Measurements from ENCODE around the gene KEAP1.
"Not testable (repeated sequence)": the region's sequence is repeated elsewhere in the genome, so short reads cannot be mapped to it uniquely, and the experiment has no call there.

The KEAP1 gene

DNA sequence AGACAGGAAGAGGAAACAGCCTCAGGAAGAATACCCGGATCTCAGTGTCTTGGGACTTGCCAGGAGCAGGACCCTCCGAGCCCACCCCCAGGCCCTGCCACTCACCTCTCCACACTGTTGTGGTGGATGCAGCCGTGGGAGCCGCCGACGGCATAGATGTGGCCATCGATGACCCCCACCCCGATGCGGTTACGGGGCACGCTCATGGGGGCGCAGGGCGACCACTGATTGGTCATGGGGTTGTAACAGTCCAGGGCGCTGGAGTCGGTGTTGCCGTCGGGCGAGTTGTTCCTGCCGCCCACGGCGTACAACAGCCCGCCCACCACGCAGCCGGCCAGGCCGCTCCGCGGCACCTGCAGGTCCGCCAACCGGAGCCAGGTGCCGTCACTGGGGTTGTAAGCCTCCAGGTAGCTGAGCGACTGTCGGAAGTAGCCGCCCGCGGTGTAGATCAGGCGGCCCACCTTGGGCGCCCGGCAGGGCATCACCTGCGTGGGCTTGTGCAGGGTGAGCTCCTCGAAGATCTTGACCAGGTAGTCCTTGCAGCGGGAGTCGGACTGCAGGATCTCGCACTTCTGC, 11.6 kb downstream of the KEAP1 start:
- DNase-seq, result no peak

DNA sequence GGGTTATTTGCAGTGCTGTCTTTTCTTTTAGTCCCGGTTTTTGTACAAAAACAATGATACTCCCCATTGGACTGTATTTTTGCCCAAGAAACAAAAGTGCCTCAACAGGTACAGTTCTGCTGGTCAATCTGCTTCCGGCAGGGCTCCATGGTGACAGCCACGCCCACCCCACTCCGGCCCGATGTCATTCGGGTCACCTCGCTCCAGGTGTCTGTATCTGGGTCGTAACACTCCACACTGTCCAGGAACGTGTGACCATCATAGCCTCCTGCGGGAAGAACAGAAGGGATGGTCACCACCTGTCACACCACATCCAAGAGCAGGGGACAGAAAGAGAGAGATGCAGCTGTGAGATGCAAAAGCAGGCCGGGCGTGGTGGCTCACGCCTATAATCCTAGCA, 16.6 kb downstream of the KEAP1 start:
- no peak for DNase-seq

DNA sequence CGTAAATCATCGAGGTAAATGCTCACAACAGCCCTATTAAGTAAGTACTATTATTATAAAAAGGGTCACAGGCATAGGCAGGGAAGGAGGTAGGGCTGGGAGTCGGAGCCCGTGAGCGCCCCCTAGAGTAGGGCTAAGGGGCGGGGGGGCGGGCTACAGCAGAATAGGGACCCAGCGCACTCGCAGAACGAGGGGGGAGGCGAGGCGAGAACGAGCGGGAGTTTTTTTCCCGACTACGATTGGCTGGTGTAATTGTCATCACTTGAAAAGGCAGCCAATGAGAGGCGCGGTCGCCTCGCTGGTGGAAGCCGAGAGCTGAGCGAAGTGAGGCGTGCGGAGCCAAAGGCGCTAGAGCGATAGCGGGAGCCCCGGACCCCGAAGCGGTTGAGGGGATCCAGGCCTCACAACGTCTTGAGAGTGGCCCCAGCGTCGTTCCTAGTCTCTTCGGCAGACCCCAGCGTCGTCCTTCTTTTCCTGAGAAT, 24.2 kb downstream of the KEAP1 start:
- DNase-seq, result peak; percentile 65 to 74 (median 71)

DNA sequence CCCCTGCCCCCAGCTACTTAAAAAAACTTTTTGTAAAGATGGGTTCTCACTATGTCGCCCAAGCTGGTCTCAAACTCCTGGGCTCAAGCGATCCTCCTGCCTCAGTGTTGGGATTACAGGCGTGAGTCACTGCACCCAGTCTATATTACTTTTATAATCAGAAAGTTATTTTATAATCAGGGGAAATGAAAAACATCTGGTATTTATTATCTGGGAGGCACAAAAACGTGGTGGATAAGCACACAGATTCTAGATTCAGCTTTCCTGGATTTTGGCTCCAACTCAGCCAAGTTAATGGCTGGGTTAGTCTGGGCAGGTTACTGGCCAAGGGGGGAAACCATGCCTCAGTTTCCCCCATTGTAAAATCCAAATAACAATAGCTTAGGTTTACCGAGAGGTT, 24.7 kb downstream of the KEAP1 start:
- DNase-seq, result no peak

DNA sequence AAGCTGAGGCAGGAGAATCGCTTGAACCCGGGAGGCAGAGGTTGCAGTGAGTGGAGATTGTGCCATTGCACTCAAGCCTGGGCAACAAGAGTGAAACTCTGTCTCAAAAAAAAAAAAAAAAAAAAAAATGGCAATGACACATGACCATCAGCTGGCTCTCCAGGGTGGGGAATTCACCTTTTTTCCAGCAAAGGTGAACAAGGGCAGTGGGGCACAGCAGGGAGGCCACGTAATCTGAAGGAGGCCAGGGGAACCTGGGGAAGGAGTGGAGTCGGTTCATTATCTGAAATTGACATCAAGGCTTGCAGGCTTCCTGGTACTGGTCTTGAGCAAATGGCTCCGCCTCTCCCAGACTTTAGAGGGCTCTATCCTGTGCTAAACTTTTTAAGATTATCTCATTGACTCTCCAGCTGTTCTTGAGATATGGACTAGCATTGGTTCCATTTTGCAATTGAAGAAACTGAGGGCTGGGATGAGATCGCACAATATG, 28.1 kb downstream of the KEAP1 start:
- DNase-seq, result no peak

DNA sequence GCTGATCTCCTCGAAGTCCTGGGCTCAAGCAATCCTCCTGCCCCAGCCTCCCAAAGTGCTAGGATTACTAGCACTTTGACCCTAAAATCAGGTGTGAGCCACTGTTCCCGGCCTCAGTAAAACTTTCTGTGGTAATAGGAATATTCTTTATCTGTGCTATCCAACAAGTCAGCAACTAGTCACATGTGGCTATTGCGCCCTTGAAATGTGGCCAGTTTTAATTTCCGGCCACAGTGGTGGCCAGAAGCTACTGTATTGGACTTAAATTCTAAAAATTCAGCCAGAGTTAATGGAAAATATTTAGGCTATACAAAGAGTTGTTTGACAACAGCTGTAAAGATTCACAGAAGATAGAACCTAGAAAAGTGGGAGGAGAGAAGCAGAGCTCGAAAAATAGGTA, 30.0 kb downstream of the KEAP1 start:
- DNase-seq, result no peak

DNA sequence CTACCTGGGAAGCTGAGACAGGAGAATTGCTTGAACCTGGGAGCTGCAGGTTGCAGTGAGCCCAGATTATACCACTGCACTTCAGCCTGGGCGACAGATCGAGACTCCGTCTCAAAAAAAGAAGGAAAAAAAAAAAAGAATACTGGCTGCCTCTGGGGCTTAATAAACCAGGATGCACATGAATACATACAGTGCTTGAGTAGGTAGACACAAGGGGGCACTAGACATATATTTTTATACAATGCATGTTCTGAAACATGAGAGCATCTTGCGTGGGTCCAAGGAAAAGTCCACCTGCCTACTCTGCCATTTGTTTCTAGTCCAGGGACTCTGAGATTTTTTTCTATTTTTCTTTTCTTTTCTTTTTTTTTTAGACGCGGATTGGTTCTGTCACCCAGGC, 31.2 kb downstream of the KEAP1 start:
- DNase-seq, result no peak

DNA sequence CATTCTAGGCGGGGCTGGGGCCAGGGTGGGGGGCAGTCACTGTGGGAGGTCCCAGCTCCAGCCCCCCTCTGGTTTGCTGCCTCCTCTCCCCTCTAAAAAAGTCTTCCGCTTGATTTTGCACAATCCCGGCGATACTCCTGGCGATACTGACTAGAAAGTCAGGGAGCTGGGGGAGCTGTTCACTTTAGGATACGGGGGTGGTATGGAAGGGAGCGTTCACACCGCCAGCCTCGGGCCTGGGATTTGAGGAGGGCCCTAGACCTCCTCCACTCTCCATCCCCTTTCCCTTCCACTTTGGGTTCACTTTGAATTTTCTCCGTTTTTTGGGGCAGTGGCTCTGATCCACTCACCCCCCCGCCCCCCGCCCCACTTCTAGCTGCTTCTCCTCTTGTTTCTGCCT, 35.0 kb downstream of the KEAP1 start:
- DNase-seq, result no peak

DNA sequence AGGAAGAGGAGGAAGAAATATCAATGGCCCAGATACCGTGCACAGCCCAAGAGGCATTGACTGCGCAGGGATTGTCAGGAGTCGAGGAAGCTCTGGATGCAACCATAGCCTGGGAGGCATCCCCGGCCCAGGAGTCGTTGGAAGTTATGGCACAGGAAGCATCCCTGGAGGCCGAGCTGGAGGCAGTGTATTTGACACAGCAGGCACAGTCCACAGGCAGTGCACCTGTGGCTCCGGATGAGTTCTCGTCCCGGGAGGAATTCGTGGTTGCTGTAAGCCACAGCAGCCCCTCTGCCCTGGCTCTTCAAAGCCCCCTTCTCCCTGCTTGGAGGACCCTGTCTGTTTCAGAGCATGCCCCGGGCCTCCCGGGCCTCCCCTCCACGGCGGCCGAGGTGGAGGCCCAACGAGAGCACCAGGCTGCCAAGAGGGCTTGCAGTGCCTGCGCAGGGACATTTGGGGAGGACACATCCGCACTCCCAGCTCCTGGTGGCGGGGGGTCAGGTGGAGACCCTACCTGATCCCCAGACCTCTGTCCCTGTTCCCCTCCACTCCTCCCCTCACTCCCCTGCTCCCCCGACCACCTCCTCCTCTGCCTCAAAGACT, 36.0 kb downstream of the KEAP1 start:
- no peak for DNase-seq

DNA sequence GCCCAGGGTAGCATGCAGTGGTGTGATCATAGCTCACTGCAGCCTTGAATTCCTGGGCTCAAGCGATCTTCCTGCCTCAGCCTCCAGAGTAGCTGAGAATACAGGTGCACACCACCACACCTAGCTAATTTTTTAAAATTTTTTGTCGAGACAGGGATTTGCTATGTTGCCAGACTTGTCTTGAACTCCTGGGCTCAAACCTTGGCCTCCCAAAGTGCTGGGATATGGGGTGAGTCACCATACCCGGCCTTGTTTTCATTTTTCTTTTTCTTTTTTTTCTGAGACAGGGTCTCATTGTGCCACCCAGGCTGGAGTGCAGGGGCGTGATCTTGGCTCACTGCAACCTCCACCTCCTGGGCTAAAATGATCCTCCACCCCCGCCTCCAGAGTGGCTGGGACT, 38.7 kb downstream of the KEAP1 start:
- no peak for DNase-seq

DNA sequence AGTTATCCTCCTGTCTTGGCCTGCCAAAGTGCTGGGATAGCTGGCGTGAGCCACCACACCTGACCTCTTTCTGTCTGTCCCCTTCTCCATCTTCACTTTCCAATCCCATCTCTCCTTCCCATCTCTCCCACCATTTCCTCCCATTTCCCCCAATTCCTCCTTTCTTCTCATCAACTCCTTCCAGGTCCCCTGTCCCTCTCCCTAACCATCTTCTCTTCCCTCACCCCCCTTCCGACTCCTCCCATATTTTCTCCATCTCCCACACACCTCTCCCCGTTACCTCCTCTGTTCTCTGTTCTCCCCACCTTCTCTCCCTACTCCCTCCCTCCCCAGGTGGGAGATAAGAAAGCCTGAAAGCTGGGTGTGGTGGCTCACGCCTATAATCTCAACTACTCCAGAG, 40.6 kb downstream of the KEAP1 start:
- DNase-seq, result no peak

DNA sequence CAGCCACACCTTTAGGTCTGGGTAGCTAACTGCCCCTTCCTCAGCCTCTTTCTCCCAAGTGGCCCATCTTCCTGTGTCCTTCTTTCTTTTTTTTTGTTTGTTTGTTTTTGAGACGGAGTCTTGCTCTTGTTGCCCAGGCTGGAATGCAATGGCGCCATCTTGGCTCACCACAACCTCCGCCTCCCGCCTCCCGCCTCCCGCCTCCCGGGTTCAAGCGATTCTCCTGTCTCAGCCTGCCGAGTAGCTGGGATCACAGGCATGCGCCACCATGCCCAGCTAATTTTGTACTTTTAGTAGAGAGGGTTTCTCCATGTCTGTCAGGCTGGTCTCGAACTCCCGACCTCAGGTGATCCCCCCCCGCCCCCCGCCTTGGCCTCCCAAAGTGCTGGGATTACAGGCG, 41.1 kb downstream of the KEAP1 start:
- not testable (repeated sequence) for DNase-seq

DNA sequence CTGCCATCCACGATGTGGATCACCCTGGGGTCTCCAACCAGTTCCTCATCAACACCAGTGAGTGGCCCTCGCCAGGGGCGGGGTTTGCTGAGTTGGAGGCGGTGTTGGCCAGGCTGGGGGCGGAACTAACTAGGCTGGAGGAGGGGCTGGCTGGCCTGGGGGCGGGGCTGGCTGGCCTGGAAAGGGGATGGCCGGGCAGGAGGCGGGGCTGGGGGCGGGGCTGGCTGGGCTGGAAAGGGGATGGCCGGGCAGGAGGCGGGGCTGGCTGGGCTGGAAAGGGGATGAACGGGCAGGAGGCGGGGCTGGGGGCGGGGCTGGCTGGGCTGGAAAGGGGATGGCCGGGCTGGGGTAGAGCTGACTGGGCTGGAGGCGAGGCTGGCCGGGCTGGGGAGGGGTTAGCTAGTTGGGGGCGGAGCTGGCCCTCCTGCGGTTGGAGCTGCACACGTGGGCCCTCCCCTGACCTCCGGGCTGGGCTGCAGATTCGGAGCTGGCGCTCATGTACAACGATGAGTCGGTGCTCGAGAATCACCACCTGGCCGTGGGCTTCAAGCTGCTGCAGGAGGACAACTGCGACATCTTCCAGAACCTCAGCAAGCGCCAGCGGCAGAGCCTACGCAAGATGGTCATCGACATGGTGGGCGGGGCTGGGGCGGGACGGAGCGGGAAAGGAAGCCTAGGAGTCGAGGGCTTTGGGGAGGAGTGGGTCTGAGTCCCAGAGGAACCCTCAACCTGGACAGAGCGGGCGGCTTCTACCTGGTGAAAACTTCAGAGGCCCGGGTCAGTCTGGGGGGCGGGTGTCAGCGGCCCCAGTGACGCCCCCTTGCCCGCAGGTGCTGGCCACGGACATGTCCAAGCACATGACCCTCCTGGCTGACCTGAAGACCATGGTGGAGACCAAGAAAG, 41.9 kb downstream of the KEAP1 start:
- DNase-seq, result peak; percentile 67 to 82 (median 74)

DNA sequence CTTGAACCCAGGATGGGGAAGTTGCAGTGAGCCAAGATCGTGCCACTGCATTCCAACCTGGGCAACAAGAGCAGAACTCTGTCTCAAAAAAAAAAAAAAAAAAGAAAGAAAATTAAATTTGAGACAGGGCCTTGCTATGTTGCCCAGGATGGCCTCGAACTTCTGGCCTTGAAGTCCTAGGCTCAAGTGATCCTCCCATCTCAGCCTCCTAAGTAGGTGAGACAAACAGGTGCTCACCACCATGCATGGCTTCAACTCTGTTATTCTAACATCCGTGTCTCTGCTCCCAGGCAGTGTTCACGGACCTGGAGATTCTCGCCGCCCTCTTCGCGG, 42.5 kb downstream of the KEAP1 start:
- DNase-seq, result no peak

DNA sequence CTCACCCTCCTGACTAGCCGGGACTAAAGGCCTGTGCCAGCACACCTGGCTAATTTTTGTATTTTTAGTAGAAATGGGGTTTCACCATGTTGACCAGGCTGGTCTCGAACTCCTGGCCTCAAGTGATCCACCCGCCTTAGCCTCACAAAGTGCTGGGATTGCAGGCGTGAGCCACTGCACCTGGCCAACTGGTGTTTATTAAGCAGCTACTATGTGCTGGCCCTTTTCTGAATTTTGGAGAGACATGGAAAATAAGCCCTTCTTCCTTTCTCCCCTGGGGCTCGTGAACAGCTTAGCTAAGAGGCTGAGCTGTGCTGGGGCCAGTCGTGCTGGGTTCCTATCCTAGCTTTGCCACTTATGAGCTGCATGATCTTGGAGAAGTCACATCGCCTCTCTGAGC, 44.4 kb downstream of the KEAP1 start:
- not testable (repeated sequence) for DNase-seq

DNA sequence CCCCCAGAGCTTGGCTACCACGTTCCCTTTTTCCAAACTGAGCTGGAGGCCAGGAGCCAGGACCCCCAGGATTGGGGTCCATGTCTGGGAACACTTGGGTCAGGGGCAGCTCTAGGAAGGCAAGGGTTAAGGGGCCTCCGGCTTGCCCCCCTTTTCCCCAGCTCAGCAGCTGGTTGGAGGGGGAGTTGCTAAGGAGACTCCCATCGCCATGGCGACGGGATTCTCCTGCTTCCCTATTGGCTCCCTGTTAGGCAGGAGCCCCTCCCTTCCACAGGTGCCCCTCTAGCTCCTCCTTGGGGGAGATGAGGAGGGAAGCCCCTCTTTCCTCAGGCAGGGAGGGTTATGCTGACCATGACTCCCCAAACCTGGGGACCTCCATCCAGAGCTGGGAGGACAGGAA, 48.9 kb downstream of the KEAP1 start:
- no peak for DNase-seq

DNA sequence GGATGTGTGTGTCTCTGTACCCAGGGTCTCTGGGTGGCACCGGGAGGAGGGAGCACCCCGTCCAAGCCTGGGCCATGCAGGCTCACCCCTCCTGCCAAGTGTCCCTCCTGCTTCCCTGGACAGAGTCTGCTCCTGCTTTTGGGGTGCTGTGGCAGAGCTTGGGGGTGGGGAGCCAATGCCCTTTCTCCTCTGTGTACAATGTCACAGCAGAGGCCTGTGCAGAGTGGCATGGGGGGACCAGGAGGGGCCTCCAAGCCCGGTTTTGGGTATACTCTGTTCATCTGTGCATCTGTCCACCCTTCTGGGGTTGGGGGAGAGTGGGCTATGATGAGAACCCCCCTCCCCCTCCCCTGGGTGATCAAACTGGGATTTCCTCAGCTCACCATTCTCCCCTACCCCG, 49.3 kb downstream of the KEAP1 start:
- no peak for DNase-seq

DNA sequence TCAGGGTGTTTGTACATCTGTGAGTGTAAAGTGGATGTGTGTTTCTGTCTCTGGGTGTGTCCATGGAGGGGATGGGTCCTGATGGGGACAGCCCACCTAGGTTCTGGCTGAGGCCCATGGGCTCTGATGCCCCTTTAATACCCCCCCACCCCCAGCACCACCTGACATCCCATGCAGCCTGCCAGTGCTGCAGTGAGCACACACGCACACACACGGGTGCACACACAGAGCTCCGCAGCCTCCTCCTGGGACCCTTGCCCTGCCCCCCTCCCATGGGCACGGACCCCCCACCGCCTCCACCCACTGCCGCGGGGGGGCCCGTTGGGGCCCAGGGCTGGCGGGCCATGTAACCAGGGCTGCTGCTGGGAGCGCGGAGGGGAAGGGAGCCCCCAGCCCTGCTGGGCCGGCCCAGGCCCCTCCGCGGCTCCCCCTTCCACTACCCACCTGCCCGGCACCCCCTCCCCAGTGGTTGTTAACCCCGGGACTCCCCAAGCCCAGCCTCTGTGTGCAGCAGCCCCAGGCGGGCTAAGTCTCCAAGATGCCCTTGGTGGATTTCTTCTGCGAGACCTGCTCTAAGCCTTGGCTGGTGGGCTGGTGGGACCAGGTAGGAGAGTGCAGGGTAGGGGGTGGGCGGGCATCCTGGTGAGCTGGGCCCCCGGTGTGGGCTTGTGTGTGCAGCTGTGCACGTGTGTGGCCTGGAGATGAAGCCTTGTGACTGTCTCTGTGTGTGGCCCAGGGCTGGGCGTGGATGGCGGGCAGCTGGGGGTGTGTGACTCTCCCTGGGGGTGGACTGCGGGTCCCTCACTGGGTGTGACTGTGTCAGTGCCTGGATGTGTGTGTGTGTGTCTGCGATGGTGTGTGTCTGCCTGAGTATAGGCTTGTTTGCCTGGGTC, 50.2 kb downstream of the KEAP1 start:
- DNase-seq, result no peak

DNA sequence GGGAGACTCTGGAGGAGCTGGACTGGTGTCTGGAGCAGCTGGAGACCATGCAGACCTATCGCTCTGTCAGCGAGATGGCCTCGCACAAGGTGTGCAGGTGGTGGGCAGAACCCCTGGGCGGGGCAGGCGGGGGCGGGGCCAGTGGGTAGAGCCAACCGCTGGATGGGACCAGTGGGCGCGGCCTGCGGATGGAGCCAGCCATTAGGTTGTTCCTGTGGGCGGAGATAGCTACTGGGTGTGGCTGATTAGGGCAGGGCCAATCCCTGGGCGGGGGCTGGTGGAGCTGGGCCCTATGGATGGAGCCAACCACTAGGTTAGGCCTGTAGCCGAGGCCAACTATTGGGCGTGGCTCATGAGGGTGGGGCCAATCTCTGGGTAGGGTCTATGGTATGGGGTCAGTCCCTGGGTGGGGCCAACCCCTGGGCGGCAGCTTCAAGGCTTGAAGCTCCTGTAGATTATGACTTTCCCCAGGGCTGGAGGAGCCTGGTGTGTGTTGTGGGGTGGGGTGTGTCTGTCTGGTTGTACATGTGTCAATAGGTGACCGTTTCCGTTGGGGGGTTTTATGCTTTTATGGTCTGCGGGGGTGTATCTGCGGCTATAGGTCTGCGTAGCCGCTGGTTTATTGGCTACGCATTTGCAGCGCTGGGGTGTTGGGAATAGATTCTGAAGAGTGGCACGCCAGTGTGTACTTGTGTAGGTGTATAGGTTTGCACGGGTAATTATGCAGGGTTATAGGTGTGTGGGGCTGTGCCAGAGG, 52.1 kb downstream of the KEAP1 start:
- no peak for DNase-seq

DNA sequence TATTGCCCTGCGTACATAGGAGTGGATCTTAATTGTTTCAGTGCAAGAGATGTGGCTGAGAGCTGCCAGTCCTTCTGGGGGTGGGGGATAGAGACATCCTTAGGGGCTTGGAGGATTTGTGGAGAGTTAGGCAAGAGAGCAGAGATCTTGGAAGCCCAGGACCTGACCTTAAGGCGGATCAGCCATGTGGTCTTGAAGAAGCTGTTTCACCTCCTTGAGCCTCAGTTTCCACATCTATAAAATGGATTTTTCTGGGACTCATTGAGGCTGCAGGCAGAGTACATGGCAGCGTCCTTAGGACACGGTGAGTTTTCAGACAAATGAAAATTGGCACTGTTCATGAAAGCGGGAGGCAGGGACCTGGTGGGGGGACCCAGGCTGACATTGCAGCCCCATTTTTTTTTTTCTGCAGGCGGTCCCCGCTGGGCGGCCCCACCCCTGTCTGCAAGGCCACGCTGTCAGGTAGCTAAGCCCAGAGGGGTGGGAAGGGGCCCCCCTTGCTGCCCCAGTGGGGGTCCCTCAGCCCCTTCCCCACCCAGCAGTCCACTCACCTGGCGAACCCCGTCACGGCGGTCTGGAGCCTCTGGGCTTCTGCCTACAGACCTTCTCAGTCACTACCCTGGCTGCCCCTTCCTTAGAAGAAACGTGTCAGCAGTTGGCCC, 52.8 kb downstream of the KEAP1 start:
- no peak for DNase-seq

DNA sequence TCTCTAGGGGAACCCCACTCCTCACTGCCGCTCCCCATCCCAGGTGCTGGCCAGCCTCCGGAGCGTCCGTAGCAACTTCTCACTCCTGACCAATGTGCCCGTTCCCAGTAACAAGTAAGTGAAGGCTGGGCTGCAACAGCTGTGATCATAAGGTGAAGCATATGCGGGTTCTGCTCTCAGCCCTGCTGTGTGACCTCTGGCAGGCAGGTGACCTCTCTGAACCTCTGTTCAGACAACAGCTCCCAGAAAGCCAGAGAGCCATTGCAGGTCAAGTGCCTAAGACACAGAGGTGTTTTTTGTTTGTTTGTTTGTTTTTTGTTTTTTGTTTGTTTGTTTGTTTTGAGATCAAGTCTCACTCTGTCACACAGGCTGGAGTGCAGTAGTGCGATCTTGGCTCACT, 54.1 kb downstream of the KEAP1 start:
- DNase-seq, result no peak

DNA sequence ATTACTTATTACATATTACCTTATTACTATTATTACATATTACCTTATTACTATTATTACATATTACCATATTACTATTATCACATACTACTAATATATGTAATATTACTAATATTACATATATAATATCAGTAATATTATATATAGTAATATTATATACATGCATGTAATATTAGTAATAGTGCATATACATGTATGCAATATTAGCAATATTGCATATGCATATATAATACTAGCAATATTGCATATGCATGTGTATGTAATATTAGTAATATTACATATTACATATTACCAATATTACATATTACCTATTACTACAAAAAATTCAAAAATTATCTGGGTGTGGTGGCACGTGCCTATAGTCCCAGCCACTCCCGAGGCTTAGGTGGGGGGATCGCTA, 60.5 kb downstream of the KEAP1 start:
- DNase-seq, result no peak

Data from activated CD4-positive, CD25-positive, alpha-beta regulatory T cell (primary cell).